ENCODE results near the gene MYO15A.

DNA sequence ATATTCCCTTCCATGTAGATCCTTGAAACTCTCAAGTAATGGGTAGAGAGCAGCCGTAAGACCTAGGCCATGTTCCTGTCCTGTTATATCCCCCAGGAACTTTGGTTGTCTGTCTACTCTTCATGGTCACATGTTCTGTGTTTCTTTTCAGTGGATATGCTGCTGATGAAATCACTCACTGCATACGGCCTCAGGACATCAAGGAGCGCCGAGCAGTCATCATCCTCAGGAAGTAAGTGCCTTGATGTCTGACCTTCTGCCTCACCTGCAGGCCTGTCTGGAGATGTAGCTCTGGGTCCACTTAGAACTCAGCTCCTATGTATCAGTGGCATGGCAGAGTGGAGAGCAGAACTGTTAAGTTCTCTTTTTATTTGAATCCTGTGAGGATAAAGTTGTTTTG, 86.2 kb downstream of the MYO15A start:
- no peak for TF ChIP-seq ELF1 (IDR thresholded peaks at IDR 0.05; ENCODE audit: borderline replicate concordance, low read depth)
- TF ChIP-seq, protein P1, sequence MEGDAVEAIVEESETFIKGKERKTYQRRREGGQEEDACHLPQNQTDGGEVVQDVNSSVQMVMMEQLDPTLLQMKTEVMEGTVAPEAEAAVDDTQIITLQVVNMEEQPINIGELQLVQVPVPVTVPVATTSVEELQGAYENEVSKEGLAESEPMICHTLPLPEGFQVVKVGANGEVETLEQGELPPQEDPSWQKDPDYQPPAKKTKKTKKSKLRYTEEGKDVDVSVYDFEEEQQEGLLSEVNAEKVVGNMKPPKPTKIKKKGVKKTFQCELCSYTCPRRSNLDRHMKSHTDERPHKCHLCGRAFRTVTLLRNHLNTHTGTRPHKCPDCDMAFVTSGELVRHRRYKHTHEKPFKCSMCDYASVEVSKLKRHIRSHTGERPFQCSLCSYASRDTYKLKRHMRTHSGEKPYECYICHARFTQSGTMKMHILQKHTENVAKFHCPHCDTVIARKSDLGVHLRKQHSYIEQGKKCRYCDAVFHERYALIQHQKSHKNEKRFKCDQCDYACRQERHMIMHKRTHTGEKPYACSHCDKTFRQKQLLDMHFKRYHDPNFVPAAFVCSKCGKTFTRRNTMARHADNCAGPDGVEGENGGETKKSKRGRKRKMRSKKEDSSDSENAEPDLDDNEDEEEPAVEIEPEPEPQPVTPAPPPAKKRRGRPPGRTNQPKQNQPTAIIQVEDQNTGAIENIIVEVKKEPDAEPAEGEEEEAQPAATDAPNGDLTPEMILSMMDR (IDR thresholded peaks at IDR 0.05 in 2 of 3, conservative IDR thresholded peaks at IDR 0.05 in 1 of 3; ENCODE audit: borderline replicate concordance in 1 of 3, insufficient read depth in 1 of 3, low read depth in 2 of 3, low read length in 2 of 3), result no peak
- no peak for TF ChIP-seq POLR2A (IDR thresholded peaks at IDR 0.05; ENCODE audit: borderline replicate concordance, extremely low read depth, insufficient read depth, insufficient read length)
- TF ChIP-seq EZH2phosphoT487 (IDR thresholded peaks at IDR 0.05; ENCODE audit: borderline replicate concordance), result no peak
- no peak for TF ChIP-seq YY1 (IDR thresholded peaks at IDR 0.05; ENCODE audit: extremely low read depth, insufficient replicate concordance, low read depth, low read length)
- TF ChIP-seq POLR2AphosphoS5 (IDR thresholded peaks at IDR 0.05; ENCODE audit: low read depth, low read length), result no peak
- no peak for TF ChIP-seq EZH2 (IDR thresholded peaks at IDR 0.05)
- TF ChIP-seq REST (IDR thresholded peaks at IDR 0.05; ENCODE audit: low read depth), result no peak
- TF ChIP-seq, protein P2, sequence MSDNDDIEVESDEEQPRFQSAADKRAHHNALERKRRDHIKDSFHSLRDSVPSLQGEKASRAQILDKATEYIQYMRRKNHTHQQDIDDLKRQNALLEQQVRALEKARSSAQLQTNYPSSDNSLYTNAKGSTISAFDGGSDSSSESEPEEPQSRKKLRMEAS (IDR thresholded peaks at IDR 0.05), result no peak
- TF ChIP-seq RAD21 (IDR thresholded peaks at IDR 0.05; ENCODE audit: low read depth), result no peak
- TF ChIP-seq ZNF274 (IDR thresholded peaks at IDR 0.05; ENCODE audit: low read depth, low read length), result no peak
- TF ChIP-seq SRF (IDR thresholded peaks at IDR 0.05; ENCODE audit: low read depth), result no peak
- no peak for TF ChIP-seq TCF7L2 (IDR thresholded peaks at IDR 0.05; ENCODE audit: borderline replicate concordance, extremely low read depth, insufficient read depth, insufficient read length)
- no peak for TF ChIP-seq ATF3 (IDR thresholded peaks at IDR 0.05)

All from HCT116 (cell line).